K562 (cell line): Measurements from ENCODE around the gene CHGA. TPM values are rescaled to one million over a fixed set of nuclear protein-coding genes. Genes with fewer than 3 reads are reported as not detected.

Source experiments
- ATAC-seq: fragments of 200-7000 bp; cut with Tn5 transposase; 3 replicates; pipeline ENCODE4 v1.9.1; 2020; ENCODE audit warnings: moderate library complexity
- BruUV-seq: library from RNA; stranded (reverse); fragments of 400-500 nt; replicated peaks from 2 replicates; lab custom pipeline; 2021; lab: Mats Ljungman, UMichigan
- CTCF ChIA-PET: fragments of 300-600 bp; formaldehyde crosslinking; extraction: SDS; loops from one replicate; lab custom pipeline; 2021; ENCODE audit warnings: low intra/inter-chr PET ratio; lab: Yijun Ruan, JAX
- POLR2A ChIA-PET: fragments of 300-600, 350-650 bp; sonication (Branson Sonifier 250); formaldehyde crosslinking; extraction: SDS; loops from one replicate; lab custom pipeline; 2021; ENCODE audit warnings: antibody characterized with exemption, inconsistent platforms; lab: Yijun Ruan, JAX
- DNase-seq, 4 experiments: peaks; one replicate each; pipeline versions ENCODE4 v3.0.0 to v3.0.0-alpha.2; 2011 to 2018; ENCODE audit warnings: low spot score in 3 of 4, mixed read lengths in 3 of 4; ENCODE audit errors: extremely low read depth in 1 of 4
- FAIRE-seq: peaks from 2 replicates; lab custom pipeline; 2011; peaks lifted over from hg19 to GRCh38; lab: Jason Lieb, UNC
- H2AFZ ChIP-seq: 2 replicates; pipeline ENCODE4 v1.6.0; 2011; ENCODE audit warnings: low read depth, low read length, control low read depth, inconsistent platforms
- H3K27ac ChIP-seq: fragments of 200-600 bp; 3 replicates; pipeline ENCODE4 v1.8.0; 2011; ENCODE audit warnings: low read depth, mild to moderate bottlenecking, control low read depth, inconsistent platforms, low read length, moderate library complexity, mixed read lengths; ENCODE audit errors: extremely low read depth
- H3K27me3 ChIP-seq, 2 experiments: fragments of 300-600 bp in 1 of 2; 2 replicates in 1 of 2; 3 replicates in 1 of 2; pipeline versions ENCODE4 v1.6.0 to v1.8.0; 2011; ENCODE audit warnings: inconsistent platforms in 2 of 2, low read length in 2 of 2, mild to moderate bottlenecking in 1 of 2, mixed read lengths in 1 of 2, moderate library complexity in 1 of 2; ENCODE audit not compliant: control insufficient read depth in 2 of 2, insufficient read depth in 2 of 2
- H3K36me3 ChIP-seq: fragments of 300-600 bp; 3 replicates; pipeline ENCODE4 v1.8.0; 2011; ENCODE audit warnings: mild to moderate bottlenecking, low read length, inconsistent platforms; ENCODE audit not compliant: control insufficient read depth, insufficient read depth
- H3K4me1 ChIP-seq, 2 experiments: fragments of 200-600 bp in 1 of 2; replicated peaks in 1 of 2; 2 replicates in 1 of 2; 3 replicates in 1 of 2; pipeline versions ENCODE4 v1.5.1 to v1.8.0; 2011; ENCODE audit warnings: inconsistent platforms in 2 of 2, low read length in 2 of 2, mild to moderate bottlenecking in 1 of 2, mixed read lengths in 1 of 2, moderate library complexity in 1 of 2; ENCODE audit not compliant: control insufficient read depth in 2 of 2, insufficient read depth in 2 of 2
- H3K4me2 ChIP-seq: 2 replicates; pipeline ENCODE4 v1.6.1; 2011; ENCODE audit warnings: low read length, control low read depth, inconsistent platforms, mixed read lengths; ENCODE audit not compliant: insufficient read depth
- H3K4me3 ChIP-seq: fragments of 200-600 bp; sonication (generic), shearing (Covaris generic); 2 replicates; pipeline ENCODE4 v1.5.1; 2016; ENCODE audit warnings: control low read depth, inconsistent platforms
- H3K79me2 ChIP-seq: fragments of 200-600 bp; 3 replicates; pipeline ENCODE4 v1.8.0; 2011; ENCODE audit warnings: low read length, inconsistent platforms; ENCODE audit not compliant: control insufficient read depth, insufficient read depth
- H3K9ac ChIP-seq, 2 experiments: 2 replicates each; pipeline versions ENCODE4 v1.6.0 to v1.6.1; 2011; ENCODE audit warnings: low read depth in 2 of 2, low read length in 2 of 2, control low read depth in 1 of 2, inconsistent platforms in 1 of 2, mild to moderate bottlenecking in 1 of 2, mixed read lengths in 1 of 2; ENCODE audit not compliant: insufficient read depth in 1 of 2
- H3K9me1 ChIP-seq: one replicate; pipeline ENCODE4 v1.6.0; 2011; ENCODE audit warnings: inconsistent platforms, mild to moderate bottlenecking, low read length, moderate library complexity; ENCODE audit not compliant: control insufficient read depth, insufficient read depth
- H3K9me3 ChIP-seq: replicated peaks from 2 replicates; pipeline ENCODE4 v1.5.1; 2011; ENCODE audit warnings: low read depth, low read length, inconsistent platforms; ENCODE audit not compliant: control insufficient read depth, insufficient read depth
- H4K20me1 ChIP-seq: replicated peaks from 2 replicates; pipeline ENCODE4 v1.6.1; 2011; ENCODE audit warnings: low read length, inconsistent platforms, mixed read lengths; ENCODE audit not compliant: control insufficient read depth, insufficient read depth
- CBFB ChIP-seq: sonication (generic); formaldehyde crosslinking; IDR thresholded peaks from 2 replicates; pipeline ENCODE4 v1.4.0; 2020; ENCODE audit warnings: mild to moderate bottlenecking, missing genetic modification reagents
- GTF2F1 ChIP-seq: IDR thresholded peaks from 2 replicates; pipeline ENCODE4 v1.6.1; 2011; ENCODE audit warnings: low read depth, low read length, improper control_type of control experiment
- IFI16 ChIP-seq: fragments of 250-450 bp; sonication (Bioruptor Pico); IDR thresholded peaks from 2 replicates; pipeline ENCODE4 v2.1.2; 2022; ENCODE audit warnings: mild to moderate bottlenecking, inconsistent platforms
- MITF ChIP-seq: IDR thresholded peaks from 2 replicates; pipeline ENCODE4 v1.6.1; 2014; ENCODE audit warnings: antibody characterized with exemption
- PCBP2 ChIP-seq: fragments of 200-400 bp; formaldehyde crosslinking; IDR thresholded peaks from 2 replicates; pipeline ENCODE4 v1.6.1; 2018; ENCODE audit warnings: low read length, low read depth, mild to moderate bottlenecking, moderate library complexity; ENCODE audit not compliant: poor library complexity, severe bottlenecking
- SMARCE1 ChIP-seq: fragments of 450-650 bp; IDR thresholded peaks from 2 replicates; pipeline ENCODE4 v1.7.1; 2016; ENCODE audit warnings: mild to moderate bottlenecking
- THRAP3 ChIP-seq: fragments of 450-650 bp; IDR thresholded peaks from 2 replicates; pipeline ENCODE4 v1.6.1; 2016; ENCODE audit warnings: mild to moderate bottlenecking, inconsistent platforms, borderline replicate concordance
- UBTF ChIP-seq, 2 experiments: IDR thresholded peaks; 2 replicates each; pipeline ENCODE4 v1.6.1; 2012; ENCODE audit warnings: improper control_type of control experiment in 2 of 2, low read depth in 2 of 2, low read length in 2 of 2, borderline replicate concordance in 1 of 2
- VEZF1 ChIP-seq: fragments of 200-800 bp; sonication (Bioruptor generic); IDR thresholded peaks from 2 replicates; pipeline ENCODE4 v1.6.1; 2017; ENCODE audit warnings: missing genetic modification characterization, missing compliant biosample characterization
- ZKSCAN8 ChIP-seq: fragments of 200-800 bp; sonication (Bioruptor generic); IDR thresholded peaks from 2 replicates; pipeline ENCODE4 v1.6.1; 2016; ENCODE audit warnings: missing genetic modification characterization, missing compliant biosample characterization
- ZNF778 ChIP-seq: fragments of 450-650 bp; formaldehyde crosslinking; IDR thresholded peaks from 2 replicates; pipeline ENCODE4 v1.4.0; 2020; ENCODE audit warnings: mild to moderate bottlenecking, moderate library complexity
- ZNF830 ChIP-seq: fragments of 250-450 bp; sonication (Bioruptor Pico); IDR thresholded peaks from 2 replicates; pipeline ENCODE4 v1.5.0; 2021; ENCODE audit warnings: mild to moderate bottlenecking
- ZSCAN29 ChIP-seq: fragments of 450-650 bp; IDR thresholded peaks from 2 replicates; pipeline ENCODE4 v1.6.1; 2017
- WGBS: fragments of 100-300 bp; shearing (Covaris generic); methylation state at CpG from one replicate; pipeline ENCODE4 v1.1.6; 2016; ENCODE audit warnings: low coverage, mixed read lengths; ENCODE audit not compliant: insufficient coverage; ENCODE audit errors: missing lambda C conversion rate; 5-methylcytosine and 5-hydroxymethylcytosine counted together
- in situ Hi-C: fragments of 300-500 bp; cut with MboI; formaldehyde crosslinking; loops from 4 replicates; pipeline ENCODE4 v1.15.0; 2018; ENCODE audit warnings: inconsistent platforms, mixed read lengths
- intact Hi-C: fragments of 100-400 bp; cut with micrococcal nuclease; formaldehyde crosslinking; loops from 2 replicates; pipeline ENCODE4 v1.14.2; 2022
- polyA plus RNA-seq, 8 experiments: library from polyadenylated mRNA; depleted of rRNA in 4 of 8; stranded (reverse) in 5 of 8; unstranded in 3 of 8; fragments of >200 nt; fragmentation: Nextera tagmentation in 2 of 8; fragmentation: Illumina TruSeq in 1 of 8; extraction: Ambion mirVana in 2 of 8; extraction: Trizol in 1 of 8; gene quantifications; 2 replicates each; pipeline versions ENCODE4 v1.2.1 to v1.2.3, GENCODE V29; 2011 to 2014; ENCODE audit warnings: inconsistent platforms in 1 of 8, missing spikeins in 1 of 8
- total RNA-seq, 7 experiments: library from RNA; depleted of rRNA in 6 of 7; stranded (reverse); fragments of >200 nt in 6 of 7; fragmentation: Illumina TruSeq in 2 of 7; extraction: Trizol in 2 of 7; gene quantifications; 2 replicates each; pipeline versions ENCODE4 v1.2.1 to v1.2.3, GENCODE V29; 2011 to 2021; ENCODE audit warnings: low replicate concordance in 1 of 7

Gene CHGA
- total and polyA plus RNA-seq, 9 of the 15 experiments (the other 6 are each of a cell fraction or from before 2014, with no cell fraction given) = not detected

GRCh38 chr14:92928961-92929688 lies 6.2 kb downstream of the CHGA start:
- BruUV-seq = no TSS peak

More at GRCh38 chr14:92928961-92929688, 6.2 kb downstream of the CHGA start:
- no peak for FAIRE-seq
- no peak overlapping the region for H3K27ac ChIP-seq
- H2AFZ ChIP-seq = no peak overlapping the region
- DNase-seq = no peak
- H3K27me3 ChIP-seq = peaks cover 0 to 6% of the 10 kb centered on the region in 2 experiments; a peak in 1 of 5 replicates
- TF ChIP-seq GTF2F1 (no peak), PCBP2 (no peak), IFI16 (CRISPR knock-in tag) (no peak), MITF (no peak), THRAP3 (no peak), ZNF778 (CRISPR knock-in tag) (no peak), ZSCAN29 (no peak), ZNF830 (CRISPR knock-in tag) (no peak), SMARCE1 (no peak), UBTF (IDR thresholded peaks at IDR 0.05; ENCODE audit: borderline replicate concordance in 1 of 2, low read depth in 2 of 2, low read length in 2 of 2) (no peak), CBFB (no peak), ZKSCAN8 (CRISPR knock-in tag) (no peak), VEZF1 (no peak)
- in situ Hi-C loops = no loop called here
- WGBS = 1% methylated on average over 9 of the region's 12 CpGs
- H3K9me1 ChIP-seq = no peaks in the 10 kb centered on the region
- POLR2A ChIA-PET = no interaction called here
- H3K9ac ChIP-seq = no peak overlapping the region
- no peak for ATAC-seq
- intact Hi-C loops = no loop called here
- no peak overlapping the region for H3K4me2 ChIP-seq
- CTCF ChIA-PET = no interaction called here
- no peaks in the 10 kb centered on the region for H3K36me3 ChIP-seq
- no peaks in the 10 kb centered on the region for H3K9me3 ChIP-seq
- H4K20me1 ChIP-seq = no peaks in the 10 kb centered on the region; the same call in 1 of the 2 replicates
- H3K4me3 ChIP-seq = no peak overlapping the region
- H3K79me2 ChIP-seq = no peaks in the 10 kb centered on the region
- H3K4me1 ChIP-seq = no peaks in the 10 kb centered on the region; a peak in 2 of 5 replicates
